ENCODE data around the gene HOXA3. TPM values are rescaled to one million over a fixed set of nuclear protein-coding genes. Genes with fewer than 3 reads are reported as not detected.

Gene HOXA3
- polyA plus RNA-seq, 3 donors, result not detected

DNA sequence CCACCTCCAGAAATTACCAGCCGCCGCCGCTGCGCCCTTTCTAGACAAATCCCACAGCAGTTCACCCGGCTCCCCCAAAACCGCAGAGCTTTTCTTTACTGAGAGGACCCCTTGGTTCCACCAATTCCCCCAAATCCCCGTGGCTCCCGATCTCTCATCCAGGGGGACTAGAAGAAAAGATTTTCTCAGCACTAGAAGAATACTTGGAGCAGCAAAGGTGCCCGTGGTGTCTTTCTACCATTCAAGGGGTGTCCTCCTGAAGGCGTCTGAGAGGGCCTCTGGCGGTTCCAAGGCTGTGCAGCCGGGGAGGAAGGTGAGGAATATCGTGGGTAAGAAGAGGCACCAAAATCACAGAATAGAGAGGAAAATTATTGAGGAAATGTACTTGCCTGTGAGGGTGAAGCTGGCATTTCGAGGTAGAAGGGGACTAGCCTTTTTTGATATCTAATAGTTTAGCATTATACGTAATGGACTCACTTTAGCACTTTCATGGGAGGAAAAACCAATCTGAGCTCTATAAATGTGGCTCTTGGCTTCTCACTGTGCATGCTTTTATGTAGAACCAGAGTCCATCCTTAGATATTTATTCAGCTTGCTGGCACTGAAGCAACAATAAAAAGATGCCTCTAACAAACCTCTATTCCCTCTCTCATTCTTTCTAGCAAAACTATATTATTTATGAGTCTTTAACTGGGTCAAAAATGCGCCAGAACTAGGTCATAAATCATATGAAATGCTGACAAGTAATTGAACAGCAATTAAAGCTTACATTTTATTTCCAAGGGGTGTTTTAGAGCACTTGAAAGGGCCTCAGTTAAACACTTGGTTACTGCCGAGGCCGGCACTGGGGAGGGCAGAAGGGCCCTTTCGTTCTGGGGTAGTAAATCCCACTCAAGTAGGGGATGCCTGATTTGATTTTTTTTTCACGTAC, 36.1 kb downstream of the HOXA3 start:
- H3K9ac ChIP-seq (ENCODE audit: insufficient read depth, low read length, poor library complexity, severe bottlenecking), result no peak overlapping the region

DNA sequence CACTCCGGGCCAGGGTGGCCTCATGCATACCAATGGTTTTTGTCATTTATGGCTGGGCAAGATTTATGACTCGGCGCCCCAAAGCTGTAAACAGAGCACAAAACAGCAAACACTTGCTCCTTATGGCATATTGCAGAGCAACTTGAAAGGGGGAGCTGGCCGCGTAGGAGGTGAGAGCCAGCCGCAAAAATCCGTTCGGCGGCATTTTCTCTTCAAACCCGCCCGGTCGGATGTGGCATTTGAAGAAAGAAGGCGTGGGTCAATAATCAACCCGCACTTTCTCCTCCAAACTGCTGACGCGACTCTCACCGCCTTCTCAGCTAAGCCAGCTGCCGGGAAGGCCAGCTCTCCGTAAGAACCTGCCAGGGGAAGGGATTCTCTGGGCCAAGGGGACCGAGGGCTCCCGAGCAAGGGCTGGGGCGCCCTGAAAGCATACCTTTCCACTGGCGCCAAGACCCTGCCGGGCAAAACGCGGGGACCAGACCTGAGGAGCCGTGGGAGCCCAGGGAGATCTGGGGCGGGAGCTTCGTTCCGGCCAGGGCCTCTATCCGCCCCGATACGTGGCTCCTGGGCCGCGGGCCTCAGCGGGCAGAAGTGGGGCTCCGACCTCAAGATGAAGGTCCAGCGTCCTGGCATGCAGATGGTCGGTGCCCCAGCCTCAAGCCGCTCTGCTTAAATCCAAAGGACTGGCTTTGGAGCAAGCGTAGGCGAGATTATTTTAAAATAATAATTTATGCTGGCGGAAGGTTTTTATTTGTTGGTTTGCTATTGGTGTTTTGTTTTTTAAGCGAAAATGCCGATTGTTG, 37.0 kb downstream of the HOXA3 start:
- H3K4me2 ChIP-seq (replicated peaks; ENCODE audit: extremely low read depth, low read length, poor library complexity, severe bottlenecking), result no peak overlapping the region
- Mint-ChIP-seq H3K27me3 (ENCODE audit: low read depth in 3 of 3) (peaks cover 2 to 5% (median 3%) of the 10 kb centered on the region in 3 donors), H3K9me3 (peaks cover 0 to 4% (median 1%) of the 10 kb centered on the region in 7 donors), H3K27ac (no peak overlapping the region), H3K4me1 (peaks cover 2% of the 10 kb centered on the region), H3K36me3 (no peaks in the 10 kb centered on the region), H3K4me3 (no peak overlapping the region)
- H4K20me1 ChIP-seq (ENCODE audit: insufficient read depth, low read length), result no peaks in the 10 kb centered on the region
- TF ChIP-seq, protein P1, sequence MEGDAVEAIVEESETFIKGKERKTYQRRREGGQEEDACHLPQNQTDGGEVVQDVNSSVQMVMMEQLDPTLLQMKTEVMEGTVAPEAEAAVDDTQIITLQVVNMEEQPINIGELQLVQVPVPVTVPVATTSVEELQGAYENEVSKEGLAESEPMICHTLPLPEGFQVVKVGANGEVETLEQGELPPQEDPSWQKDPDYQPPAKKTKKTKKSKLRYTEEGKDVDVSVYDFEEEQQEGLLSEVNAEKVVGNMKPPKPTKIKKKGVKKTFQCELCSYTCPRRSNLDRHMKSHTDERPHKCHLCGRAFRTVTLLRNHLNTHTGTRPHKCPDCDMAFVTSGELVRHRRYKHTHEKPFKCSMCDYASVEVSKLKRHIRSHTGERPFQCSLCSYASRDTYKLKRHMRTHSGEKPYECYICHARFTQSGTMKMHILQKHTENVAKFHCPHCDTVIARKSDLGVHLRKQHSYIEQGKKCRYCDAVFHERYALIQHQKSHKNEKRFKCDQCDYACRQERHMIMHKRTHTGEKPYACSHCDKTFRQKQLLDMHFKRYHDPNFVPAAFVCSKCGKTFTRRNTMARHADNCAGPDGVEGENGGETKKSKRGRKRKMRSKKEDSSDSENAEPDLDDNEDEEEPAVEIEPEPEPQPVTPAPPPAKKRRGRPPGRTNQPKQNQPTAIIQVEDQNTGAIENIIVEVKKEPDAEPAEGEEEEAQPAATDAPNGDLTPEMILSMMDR (IDR thresholded peaks at IDR 0.05), result no peak
- H3K4me3 ChIP-seq (replicated peaks in 1 of 3; ENCODE audit: low read depth in 2 of 3, low read length in 3 of 3), result no peak overlapping the region
- no peak overlapping the region for H2AFZ ChIP-seq (ENCODE audit: insufficient read depth, low read depth, low read length, poor library complexity, severe bottlenecking)
- H3K27me3 ChIP-seq (ENCODE audit: control insufficient read depth in 2 of 2, insufficient read depth in 2 of 2, low read length in 2 of 2), result no peaks in the 10 kb centered on the region
- no peak overlapping the region for H3K9ac ChIP-seq (ENCODE audit: insufficient read depth, low read length, poor library complexity, severe bottlenecking)
- no peak for DNase-seq
- no peak overlapping the region for H3K27ac ChIP-seq (ENCODE audit: low read depth in 1 of 2, low read length in 2 of 2)
- H3K79me2 ChIP-seq (ENCODE audit: insufficient read depth, low read length), result no peaks in the 10 kb centered on the region
- no peaks in the 10 kb centered on the region for H3K9me3 ChIP-seq (replicated peaks in 1 of 2; ENCODE audit: control insufficient read depth in 1 of 2, insufficient read depth in 1 of 2, low read length in 2 of 2)
- no peaks in the 10 kb centered on the region for H3K4me1 ChIP-seq (ENCODE audit: control insufficient read depth in 1 of 2, insufficient read depth in 2 of 2, low read length in 2 of 2)
- WGBS (ENCODE audit: insufficient coverage), result 97% methylated on average over 37 of the region's 45 CpGs
- intact Hi-C loops (cut with micrococcal nuclease), result no loop called here
- no peaks in the 10 kb centered on the region for H3K36me3 ChIP-seq (replicated peaks in 1 of 2; ENCODE audit: control insufficient read depth in 1 of 2, insufficient read depth in 2 of 2, low read length in 2 of 2)

More for the DNA sequence above, 36.1 kb downstream of the HOXA3 start:
- Histone ChIP-seq H3K79me2 (ENCODE audit: insufficient read depth, low read length) (no peaks in the 10 kb centered on the region), H3K36me3 (replicated peaks in 1 of 2; ENCODE audit: control insufficient read depth in 1 of 2, insufficient read depth in 2 of 2, low read length in 2 of 2) (no peaks in the 10 kb centered on the region), H3K9me3 (replicated peaks in 1 of 2; ENCODE audit: control insufficient read depth in 1 of 2, insufficient read depth in 1 of 2, low read length in 2 of 2) (no peaks in the 10 kb centered on the region), H3K4me3 (replicated peaks in 1 of 3; ENCODE audit: low read depth in 2 of 3, low read length in 3 of 3) (no peak overlapping the region), H3K27me3 (ENCODE audit: control insufficient read depth in 2 of 2, insufficient read depth in 2 of 2, low read length in 2 of 2) (no peaks in the 10 kb centered on the region), H2AFZ (ENCODE audit: insufficient read depth, low read depth, low read length, poor library complexity, severe bottlenecking) (no peak overlapping the region), H3K4me1 (ENCODE audit: control insufficient read depth in 1 of 2, insufficient read depth in 2 of 2, low read length in 2 of 2) (no peaks in the 10 kb centered on the region), H3K4me2 (replicated peaks; ENCODE audit: extremely low read depth, low read length, poor library complexity, severe bottlenecking) (no peak overlapping the region), H4K20me1 (ENCODE audit: insufficient read depth, low read length) (no peaks in the 10 kb centered on the region), H3K27ac (ENCODE audit: low read depth in 1 of 2, low read length in 2 of 2) (no peak overlapping the region)
- no peak for DNase-seq
- Mint-ChIP-seq H3K27ac (no peak overlapping the region), H3K27me3 (ENCODE audit: low read depth in 3 of 3) (peaks cover 2 to 5% (median 3%) of the 10 kb centered on the region in 3 donors), H3K36me3 (no peaks in the 10 kb centered on the region), H3K9me3 (peaks cover 0 to 4% (median 0%) of the 10 kb centered on the region in 7 donors), H3K4me3 (no peak overlapping the region), H3K4me1 (peaks cover 2% of the 10 kb centered on the region)
- 96% methylated on average over 9 of the region's 20 CpGs for WGBS (ENCODE audit: insufficient coverage)
- TF ChIP-seq, protein P1 (IDR thresholded peaks at IDR 0.05), result no peak
- intact Hi-C loops (cut with micrococcal nuclease), result no loop called here

Measured in CD14-positive monocyte (primary cell).